Peyer's patch (tissue), 4 donors: ENCODE measurements around the gene CAMK2B.

Experiments
- CTCF ChIP-seq, 6 experiments: fragments of 450-650 bp in 4 of 6; fragments of 200-600 bp in 2 of 6; sonication (generic) in 1 of 6; IDR thresholded peaks; one replicate each; pipeline ENCODE4 v1.5.1; 2017 to 2019; ENCODE audit warnings: antibody characterized with exemption in 6 of 6, mild to moderate bottlenecking in 3 of 6, moderate library complexity in 1 of 6
- POLR2A ChIP-seq, 2 donors: fragments of 450-650 bp; IDR thresholded peaks; one replicate each; pipeline ENCODE4 v1.5.1; 2017; ENCODE audit warnings: antibody characterized with exemption in 2 of 2, mild to moderate bottlenecking in 2 of 2, moderate library complexity in 2 of 2

- TF ChIP-seq POLR2A (IDR thresholded peaks at IDR 0.05) (no peak), CTCF (IDR thresholded peaks at IDR 0.05) (no peak)
These were observed 136.7 kb downstream of the CAMK2B start for GRCh38 chr7:44188480-44189225.
